22Rv1 (cell line): ENCODE results near the gene CUEDC1.
"Not testable (repeated sequence)": the region's sequence is repeated elsewhere in the genome, so short reads cannot be mapped to it uniquely, and the experiment has no call there.

Experiments
- H3K27ac ChIP-seq: fragments of 450-650 bp; 2 replicates; pipeline ENCODE4 v1.5.1; 2017
- ZFX ChIP-seq: fragments of 450-650 bp; IDR thresholded peaks from 2 replicates; pipeline ENCODE4 v1.6.1; 2017; ENCODE audit warnings: antibody characterized with exemption, borderline replicate concordance
- TF ChIP-seq, protein P1 (sequence below): fragments of 450-650 bp; IDR thresholded peaks from 2 replicates; pipeline ENCODE4 v1.5.1; 2017; ENCODE audit warnings: mild to moderate bottlenecking

The CUEDC1 gene

DNA sequence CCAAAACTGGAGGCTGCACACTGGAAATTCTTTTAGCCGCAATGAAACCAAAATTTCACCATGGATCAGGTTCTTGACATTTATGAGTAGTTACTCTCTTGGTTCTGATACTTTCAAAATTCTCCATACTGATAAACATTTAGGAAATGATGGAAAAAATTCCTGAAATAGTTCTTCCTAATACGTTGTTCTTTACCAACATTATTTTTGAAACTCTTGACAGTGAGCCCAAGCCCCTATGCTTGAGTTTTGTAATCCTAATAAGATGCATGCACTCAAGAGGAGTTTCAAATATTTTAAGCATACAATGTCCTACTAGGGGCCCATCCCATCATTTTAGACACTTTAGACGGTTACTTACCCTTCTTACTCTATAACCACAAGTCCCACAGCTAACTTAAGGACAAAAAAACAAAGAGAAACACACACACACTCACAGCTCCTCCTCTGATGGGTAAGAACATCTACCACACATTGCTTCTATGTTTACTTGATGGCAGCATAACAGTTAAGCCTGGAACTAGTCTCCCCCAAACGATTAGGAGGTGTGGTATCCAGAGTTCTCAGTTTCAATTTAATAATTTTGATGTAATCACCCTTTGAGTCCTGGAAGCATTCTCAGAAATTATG is 29.2 kb upstream of the CUEDC1 start:
- TF ChIP-seq, protein P1, sequence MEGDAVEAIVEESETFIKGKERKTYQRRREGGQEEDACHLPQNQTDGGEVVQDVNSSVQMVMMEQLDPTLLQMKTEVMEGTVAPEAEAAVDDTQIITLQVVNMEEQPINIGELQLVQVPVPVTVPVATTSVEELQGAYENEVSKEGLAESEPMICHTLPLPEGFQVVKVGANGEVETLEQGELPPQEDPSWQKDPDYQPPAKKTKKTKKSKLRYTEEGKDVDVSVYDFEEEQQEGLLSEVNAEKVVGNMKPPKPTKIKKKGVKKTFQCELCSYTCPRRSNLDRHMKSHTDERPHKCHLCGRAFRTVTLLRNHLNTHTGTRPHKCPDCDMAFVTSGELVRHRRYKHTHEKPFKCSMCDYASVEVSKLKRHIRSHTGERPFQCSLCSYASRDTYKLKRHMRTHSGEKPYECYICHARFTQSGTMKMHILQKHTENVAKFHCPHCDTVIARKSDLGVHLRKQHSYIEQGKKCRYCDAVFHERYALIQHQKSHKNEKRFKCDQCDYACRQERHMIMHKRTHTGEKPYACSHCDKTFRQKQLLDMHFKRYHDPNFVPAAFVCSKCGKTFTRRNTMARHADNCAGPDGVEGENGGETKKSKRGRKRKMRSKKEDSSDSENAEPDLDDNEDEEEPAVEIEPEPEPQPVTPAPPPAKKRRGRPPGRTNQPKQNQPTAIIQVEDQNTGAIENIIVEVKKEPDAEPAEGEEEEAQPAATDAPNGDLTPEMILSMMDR, result no peak
- TF ChIP-seq ZFX, result no peak
- no peak overlapping the region for H3K27ac ChIP-seq

DNA sequence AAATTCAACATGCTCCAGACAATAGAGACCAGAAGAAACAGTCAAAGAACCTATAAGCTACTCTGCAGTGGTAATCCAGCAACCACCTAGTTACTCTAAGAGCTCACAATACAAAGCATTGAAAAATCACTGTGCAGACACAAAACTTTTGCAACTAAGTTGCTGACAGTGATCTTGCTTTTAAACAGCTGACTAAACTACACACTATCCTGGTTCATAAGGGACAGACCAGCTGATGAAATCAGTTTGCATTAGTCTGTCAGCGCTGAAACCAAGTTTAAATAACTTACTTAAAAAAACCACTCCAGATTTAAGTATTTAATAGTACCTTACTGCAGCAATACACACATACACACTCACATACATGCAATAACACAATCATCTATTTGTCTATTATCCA is 28.2 kb upstream of the CUEDC1 start:
- H3K27ac ChIP-seq, result no peak overlapping the region
- TF ChIP-seq, protein P1, result no peak
- no peak for TF ChIP-seq ZFX

DNA sequence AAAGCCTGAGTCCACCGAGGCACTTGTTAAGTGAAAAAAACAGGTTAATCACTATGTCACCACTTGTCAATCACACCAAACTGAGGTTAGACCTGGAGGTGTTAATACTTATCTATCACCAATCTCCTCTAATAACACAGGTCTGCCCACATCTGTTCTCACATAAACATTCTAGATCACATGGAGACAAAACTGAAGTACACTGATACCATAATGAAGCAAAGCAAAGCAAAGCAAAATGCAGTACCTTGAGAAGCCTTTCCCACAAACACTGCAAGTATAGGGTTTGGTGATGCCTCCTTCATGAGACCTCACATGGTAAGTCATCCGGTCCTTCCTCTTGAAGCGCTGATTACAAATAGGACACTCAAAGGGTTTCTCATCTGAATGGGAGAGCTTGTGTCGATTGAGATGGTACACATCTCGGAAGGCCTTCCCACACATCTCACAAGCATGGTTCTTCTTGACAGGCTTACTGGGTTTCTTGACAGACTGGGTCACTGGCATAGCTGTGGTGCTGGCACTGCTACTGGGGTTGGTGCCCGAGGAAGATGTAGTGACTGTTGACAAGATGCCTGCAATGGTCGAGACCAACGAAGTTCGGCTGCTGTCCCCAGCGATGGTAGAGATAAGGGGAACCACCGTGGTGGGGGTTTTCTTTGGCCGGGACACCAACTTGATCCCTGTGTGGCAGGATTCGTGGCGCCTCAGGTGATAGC is 27.4 kb upstream of the CUEDC1 start:
- TF ChIP-seq ZFX, result no peak
- TF ChIP-seq, protein P1, result no peak
- no peak overlapping the region for H3K27ac ChIP-seq

DNA sequence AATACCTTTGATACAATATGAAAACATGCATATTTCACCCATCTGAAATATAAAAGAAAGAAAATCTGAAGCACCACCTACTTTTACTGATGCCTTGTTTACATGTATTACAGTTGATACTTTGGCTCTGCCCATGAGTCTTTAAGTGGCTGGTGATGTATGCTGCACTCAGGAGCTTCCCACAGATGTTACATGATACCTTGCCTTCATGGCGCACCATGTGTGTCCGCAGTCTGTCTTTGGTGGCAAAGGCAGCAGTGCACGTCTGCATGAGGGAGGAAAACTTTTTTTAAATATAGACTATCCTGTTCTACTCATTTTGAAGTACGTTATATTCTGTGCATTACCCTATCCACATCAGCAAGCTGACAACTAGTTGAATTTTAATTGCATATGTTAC is 25.3 kb upstream of the CUEDC1 start:
- TF ChIP-seq, protein P1, result no peak
- no peak for TF ChIP-seq ZFX

DNA sequence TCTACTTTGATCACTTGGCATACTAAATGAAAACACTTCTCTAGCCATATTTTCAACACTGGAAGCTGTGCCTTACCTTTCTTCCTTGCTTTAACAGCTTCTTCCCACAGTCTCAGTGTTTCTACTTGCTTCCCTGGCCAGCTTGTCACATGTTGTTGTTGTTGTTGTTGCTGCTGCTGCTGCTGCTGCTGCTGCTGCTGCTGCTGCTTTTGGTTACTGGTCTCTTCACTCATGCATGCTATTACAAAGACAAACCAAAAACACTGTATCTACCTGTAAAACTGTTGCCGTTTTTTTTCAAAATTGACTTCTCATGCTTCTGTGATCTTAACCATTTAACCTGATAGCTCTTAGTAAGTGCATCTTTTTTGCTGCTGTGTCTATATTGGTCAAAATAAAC is 23.9 kb upstream of the CUEDC1 start:
- H3K27ac ChIP-seq, result no peak overlapping the region

More for the DNA sequence above, 25.3 kb upstream of the CUEDC1 start:
- no peak overlapping the region for H3K27ac ChIP-seq

DNA sequence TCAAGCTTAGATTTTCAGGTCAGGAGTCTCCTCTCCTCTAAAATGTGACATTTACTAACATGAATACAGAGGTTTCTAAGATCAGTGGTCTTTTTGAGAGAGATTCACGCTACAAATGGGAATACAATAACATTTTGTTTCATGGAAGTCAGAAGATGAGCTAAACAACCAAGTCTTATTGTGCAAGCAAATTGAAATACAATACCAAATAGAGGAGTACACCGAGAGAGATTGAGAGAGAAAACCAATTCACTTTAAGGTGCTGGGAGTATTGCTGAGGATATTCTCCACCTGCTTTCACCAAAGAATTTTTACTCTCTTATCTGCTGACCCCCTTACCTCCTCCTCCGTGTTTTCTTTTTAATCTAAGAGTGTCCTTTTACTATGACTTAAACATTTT is 21.4 kb upstream of the CUEDC1 start:
- no peak overlapping the region for H3K27ac ChIP-seq
- no peak for TF ChIP-seq ZFX
- TF ChIP-seq, protein P1, result no peak

More for the DNA sequence above, 23.9 kb upstream of the CUEDC1 start:
- TF ChIP-seq, protein P1, result no peak
- TF ChIP-seq ZFX, result no peak

DNA sequence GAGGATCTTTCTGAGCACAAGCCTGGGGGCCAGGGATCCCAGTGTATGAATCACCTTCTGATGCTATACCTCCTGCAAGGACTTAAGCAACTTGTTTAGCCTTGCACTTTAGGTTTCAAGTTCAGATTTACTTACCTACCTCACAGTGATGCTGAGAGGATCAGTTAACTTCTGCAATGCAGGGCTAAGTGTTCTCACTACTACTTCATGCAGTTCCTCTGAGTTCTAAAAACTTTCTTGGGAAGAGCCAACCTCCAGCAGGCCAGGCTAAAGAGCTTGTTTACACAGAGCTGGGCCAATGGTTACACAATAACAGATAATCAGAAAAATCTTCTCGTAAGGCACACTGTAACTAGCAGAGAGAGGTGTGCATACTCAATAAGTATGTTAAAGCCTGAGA is 19.8 kb upstream of the CUEDC1 start:
- TF ChIP-seq, protein P1, result no peak
- TF ChIP-seq ZFX, result no peak
- H3K27ac ChIP-seq, result no peak overlapping the region

DNA sequence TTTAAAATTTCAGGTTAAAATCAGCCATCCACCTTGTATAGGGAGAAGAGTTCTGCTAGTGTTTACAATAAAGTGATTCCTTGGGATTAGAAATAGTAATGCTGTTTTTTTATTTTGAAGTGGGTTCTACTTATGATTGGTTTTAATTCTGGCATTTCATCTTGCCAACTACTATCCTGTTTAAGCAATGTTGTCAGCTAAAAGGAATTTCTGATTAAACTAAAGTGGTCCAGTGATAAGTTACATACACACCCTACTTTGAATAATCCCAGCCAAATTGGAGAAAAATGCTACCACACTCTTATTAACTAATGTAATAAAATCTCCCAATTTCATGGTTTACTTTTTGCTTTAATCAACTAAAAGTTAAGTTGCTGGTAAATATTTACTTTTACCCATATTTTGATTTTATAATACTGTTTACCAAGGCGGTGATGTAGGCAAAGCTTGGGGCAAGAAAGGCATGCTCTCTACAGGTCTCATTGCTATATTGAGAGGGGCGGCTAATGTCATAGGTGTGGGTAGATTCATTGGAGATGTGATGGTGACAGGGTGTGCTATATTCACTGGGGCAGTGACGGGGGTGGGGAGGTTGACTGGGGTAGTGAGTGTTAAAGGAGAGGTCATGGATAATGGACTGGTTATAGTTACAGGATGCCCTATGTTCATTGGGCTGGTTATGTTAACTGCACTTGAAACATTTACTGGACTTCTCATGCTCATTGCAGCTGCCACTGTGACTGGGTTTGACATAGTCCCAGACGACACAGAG is 19.0 kb upstream of the CUEDC1 start:
- H3K27ac ChIP-seq, result not testable (repeated sequence)
